Suprapubic skin (tissue), 4 donors: ENCODE data around the gene LASP1.

ENCODE experiments used
- EP300 ChIP-seq: sonication (generic); formaldehyde crosslinking; IDR thresholded peaks from one replicate; pipeline ENCODE4 v1.6.1; 2017; ENCODE audit warnings: antibody characterized with exemption
- POLR2A ChIP-seq, 2 donors: fragments of 450-650 bp; IDR thresholded peaks; one replicate each; pipeline ENCODE4 v1.6.1; 2017; ENCODE audit warnings: antibody characterized with exemption in 2 of 2, mild to moderate bottlenecking in 2 of 2, moderate library complexity in 2 of 2
- POLR2AphosphoS5 ChIP-seq, 3 donors: sonication (generic); formaldehyde crosslinking; IDR thresholded peaks; one replicate each; pipeline ENCODE4 v1.6.1; 2017; ENCODE audit warnings: antibody characterized with exemption in 3 of 3
- TF ChIP-seq, protein P1 (sequence below), 2 donors: fragments of 200-600 bp in 1 of 2; fragments of 450-650 bp in 1 of 2; sonication (generic) in 1 of 2; IDR thresholded peaks; one replicate each; pipeline ENCODE4 v1.5.1; 2016 to 2019; ENCODE audit warnings: antibody characterized with exemption in 2 of 2, mild to moderate bottlenecking in 1 of 2, moderate library complexity in 1 of 2

DNA sequence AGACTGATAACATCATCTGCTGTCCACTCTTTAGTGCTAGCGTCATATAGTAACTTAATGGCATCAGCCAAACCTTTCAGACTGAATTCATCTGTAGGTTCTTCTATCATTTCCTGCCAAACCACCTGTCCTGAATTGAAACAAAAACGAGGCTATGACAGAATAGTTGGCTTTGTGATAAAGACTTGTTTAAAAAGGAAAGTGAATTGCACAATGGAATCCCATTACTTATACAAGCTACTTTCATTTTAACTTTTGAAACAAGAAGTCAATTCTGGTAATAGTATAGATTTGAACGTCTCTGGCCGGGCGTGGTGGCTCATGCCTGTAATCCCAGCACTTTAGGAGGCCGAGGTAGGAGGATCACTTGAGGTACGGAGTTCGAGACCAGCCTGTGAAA, 73.7 kb downstream of the LASP1 start:
- TF ChIP-seq, protein P1, sequence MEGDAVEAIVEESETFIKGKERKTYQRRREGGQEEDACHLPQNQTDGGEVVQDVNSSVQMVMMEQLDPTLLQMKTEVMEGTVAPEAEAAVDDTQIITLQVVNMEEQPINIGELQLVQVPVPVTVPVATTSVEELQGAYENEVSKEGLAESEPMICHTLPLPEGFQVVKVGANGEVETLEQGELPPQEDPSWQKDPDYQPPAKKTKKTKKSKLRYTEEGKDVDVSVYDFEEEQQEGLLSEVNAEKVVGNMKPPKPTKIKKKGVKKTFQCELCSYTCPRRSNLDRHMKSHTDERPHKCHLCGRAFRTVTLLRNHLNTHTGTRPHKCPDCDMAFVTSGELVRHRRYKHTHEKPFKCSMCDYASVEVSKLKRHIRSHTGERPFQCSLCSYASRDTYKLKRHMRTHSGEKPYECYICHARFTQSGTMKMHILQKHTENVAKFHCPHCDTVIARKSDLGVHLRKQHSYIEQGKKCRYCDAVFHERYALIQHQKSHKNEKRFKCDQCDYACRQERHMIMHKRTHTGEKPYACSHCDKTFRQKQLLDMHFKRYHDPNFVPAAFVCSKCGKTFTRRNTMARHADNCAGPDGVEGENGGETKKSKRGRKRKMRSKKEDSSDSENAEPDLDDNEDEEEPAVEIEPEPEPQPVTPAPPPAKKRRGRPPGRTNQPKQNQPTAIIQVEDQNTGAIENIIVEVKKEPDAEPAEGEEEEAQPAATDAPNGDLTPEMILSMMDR (IDR thresholded peaks at IDR 0.05): no peak
- no peak for TF ChIP-seq POLR2AphosphoS5 (IDR thresholded peaks at IDR 0.05)
- no peak for TF ChIP-seq POLR2A (IDR thresholded peaks at IDR 0.05)
- no peak for TF ChIP-seq EP300
